Measurements from ENCODE around the gene ACP4. TPM values are rescaled to one million over a fixed set of nuclear protein-coding genes. Genes with fewer than 3 reads are reported as not detected.

ACP4 gene
- polyA plus RNA-seq, 3 donors: not detected

DNA sequence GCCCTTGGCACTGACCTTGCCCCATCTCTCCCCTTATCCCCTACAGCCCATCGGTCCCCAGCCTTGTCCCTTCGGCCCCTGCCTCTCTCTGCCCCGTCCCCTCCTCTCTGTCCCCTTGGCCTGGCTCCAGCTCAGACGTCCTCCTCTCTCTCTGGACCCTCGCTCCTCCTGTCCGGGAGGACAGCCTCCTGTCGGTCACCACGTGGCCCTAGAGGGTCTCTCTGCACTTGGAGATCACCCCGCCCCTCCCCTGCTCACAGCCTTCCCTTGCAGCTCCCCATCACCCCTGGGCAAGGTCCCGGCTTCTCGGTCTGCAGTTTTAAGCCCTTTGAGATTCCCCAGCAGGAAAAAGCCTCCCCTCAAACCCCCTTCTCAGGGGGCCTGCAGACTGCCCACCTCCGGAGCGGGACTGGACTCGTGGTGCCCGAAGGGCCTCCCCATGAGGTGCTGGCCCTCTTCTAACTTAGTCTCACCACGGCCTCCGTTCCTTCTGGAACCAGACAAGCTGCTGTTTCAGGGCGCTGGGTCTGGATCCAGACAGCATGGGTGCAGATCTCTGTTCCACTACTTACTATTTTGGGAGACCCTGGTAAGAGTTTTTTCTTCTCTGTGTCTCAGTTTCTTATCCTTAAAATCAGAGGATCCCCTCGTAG is 46.5 kb downstream of the ACP4 start:
- Mint-ChIP-seq H3K9me3 (peaks cover 0 to 10% (median 0%) of the 10 kb centered on the region in 7 donors), H3K4me3 (peak overlapping the region; percentile 79 to 95), H3K4me1 (peaks cover 13% of the 10 kb centered on the region), H3K27ac (peak overlapping the region in 1 of 7 donors; percentile 78), H3K27me3 (ENCODE audit: low read depth in 3 of 3) (peaks cover 48 to 74% (median 52%) of the 10 kb centered on the region in 3 donors), H3K36me3 (peaks cover 0 to 2% of the 10 kb centered on the region in 2 donors)
- DNase-seq: no peak
- H3K79me2 ChIP-seq (ENCODE audit: insufficient read depth, low read length): no peaks in the 10 kb centered on the region
- 39% methylated on average over 13 of the region's 19 CpGs for WGBS (ENCODE audit: insufficient coverage)
- intact Hi-C loops (cut with micrococcal nuclease): no loop called here
- peaks cover 12 to 38% of the 10 kb centered on the region in 2 donors for H3K27me3 ChIP-seq (ENCODE audit: control insufficient read depth in 2 of 2, insufficient read depth in 2 of 2, low read length in 2 of 2)
- H3K9ac ChIP-seq (ENCODE audit: insufficient read depth, low read length, poor library complexity, severe bottlenecking): no peak overlapping the region
- peak overlapping the region; percentile 84 for H2AFZ ChIP-seq (ENCODE audit: insufficient read depth, low read depth, low read length, poor library complexity, severe bottlenecking)
- peak overlapping the region; percentile 81 for H3K4me2 ChIP-seq (replicated peaks; ENCODE audit: extremely low read depth, low read length, poor library complexity, severe bottlenecking)
- no peak overlapping the region for H3K4me3 ChIP-seq (replicated peaks in 1 of 3; ENCODE audit: low read depth in 2 of 3, low read length in 3 of 3)
- peaks cover 8 to 11% of the 10 kb centered on the region in 2 donors for H3K4me1 ChIP-seq (ENCODE audit: control insufficient read depth in 1 of 2, insufficient read depth in 2 of 2, low read length in 2 of 2)
- TF ChIP-seq, protein P1, sequence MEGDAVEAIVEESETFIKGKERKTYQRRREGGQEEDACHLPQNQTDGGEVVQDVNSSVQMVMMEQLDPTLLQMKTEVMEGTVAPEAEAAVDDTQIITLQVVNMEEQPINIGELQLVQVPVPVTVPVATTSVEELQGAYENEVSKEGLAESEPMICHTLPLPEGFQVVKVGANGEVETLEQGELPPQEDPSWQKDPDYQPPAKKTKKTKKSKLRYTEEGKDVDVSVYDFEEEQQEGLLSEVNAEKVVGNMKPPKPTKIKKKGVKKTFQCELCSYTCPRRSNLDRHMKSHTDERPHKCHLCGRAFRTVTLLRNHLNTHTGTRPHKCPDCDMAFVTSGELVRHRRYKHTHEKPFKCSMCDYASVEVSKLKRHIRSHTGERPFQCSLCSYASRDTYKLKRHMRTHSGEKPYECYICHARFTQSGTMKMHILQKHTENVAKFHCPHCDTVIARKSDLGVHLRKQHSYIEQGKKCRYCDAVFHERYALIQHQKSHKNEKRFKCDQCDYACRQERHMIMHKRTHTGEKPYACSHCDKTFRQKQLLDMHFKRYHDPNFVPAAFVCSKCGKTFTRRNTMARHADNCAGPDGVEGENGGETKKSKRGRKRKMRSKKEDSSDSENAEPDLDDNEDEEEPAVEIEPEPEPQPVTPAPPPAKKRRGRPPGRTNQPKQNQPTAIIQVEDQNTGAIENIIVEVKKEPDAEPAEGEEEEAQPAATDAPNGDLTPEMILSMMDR (IDR thresholded peaks at IDR 0.05): no peak
- H3K9me3 ChIP-seq (replicated peaks in 1 of 2; ENCODE audit: control insufficient read depth in 1 of 2, insufficient read depth in 1 of 2, low read length in 2 of 2): no peaks in the 10 kb centered on the region
- H4K20me1 ChIP-seq (ENCODE audit: insufficient read depth, low read length): no peaks in the 10 kb centered on the region
- no peaks in the 10 kb centered on the region for H3K36me3 ChIP-seq (replicated peaks in 1 of 2; ENCODE audit: control insufficient read depth in 1 of 2, insufficient read depth in 2 of 2, low read length in 2 of 2)
- H3K27ac ChIP-seq (ENCODE audit: low read depth in 1 of 2, low read length in 2 of 2): no peak overlapping the region

DNA sequence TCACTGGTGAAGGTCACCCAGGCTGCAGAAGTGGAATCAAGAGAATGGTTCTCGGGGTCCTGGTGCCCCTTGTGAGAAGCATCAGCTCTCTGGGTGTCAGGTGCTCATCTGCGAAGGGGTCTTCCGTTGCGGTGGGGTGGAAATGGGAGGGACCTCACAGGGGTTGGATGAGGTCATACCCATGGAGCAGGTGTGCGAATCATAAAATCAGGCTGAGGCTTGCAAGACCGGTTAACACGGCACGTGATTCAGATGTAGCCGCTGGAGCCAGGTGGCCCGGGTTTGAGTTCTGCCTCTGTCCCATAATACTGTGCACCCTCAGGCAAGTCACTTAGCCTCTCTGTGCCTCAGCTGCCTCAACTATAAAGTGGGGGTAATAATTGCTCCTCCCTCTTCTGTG is 47.1 kb downstream of the ACP4 start:
- Mint-ChIP-seq H3K27ac (no peak overlapping the region), H3K4me3 (peak overlapping the region; percentile 1 to 95), H3K4me1 (peaks cover 13% of the 10 kb centered on the region), H3K36me3 (peaks cover 0 to 2% of the 10 kb centered on the region in 2 donors), H3K9me3 (peaks cover 0 to 10% (median 0%) of the 10 kb centered on the region in 7 donors), H3K27me3 (ENCODE audit: low read depth in 3 of 3) (peaks cover 48 to 68% (median 50%) of the 10 kb centered on the region in 3 donors)
- Histone ChIP-seq H3K27ac (ENCODE audit: low read depth in 1 of 2, low read length in 2 of 2) (no peak overlapping the region), H3K36me3 (replicated peaks in 1 of 2; ENCODE audit: control insufficient read depth in 1 of 2, insufficient read depth in 2 of 2, low read length in 2 of 2) (no peaks in the 10 kb centered on the region), H3K27me3 (ENCODE audit: control insufficient read depth in 2 of 2, insufficient read depth in 2 of 2, low read length in 2 of 2) (peaks cover 12 to 38% of the 10 kb centered on the region in 2 donors), H3K79me2 (ENCODE audit: insufficient read depth, low read length) (no peaks in the 10 kb centered on the region), H4K20me1 (ENCODE audit: insufficient read depth, low read length) (no peaks in the 10 kb centered on the region), H3K4me3 (replicated peaks in 1 of 3; ENCODE audit: low read depth in 2 of 3, low read length in 3 of 3) (no peak overlapping the region), H3K4me2 (replicated peaks; ENCODE audit: extremely low read depth, low read length, poor library complexity, severe bottlenecking) (no peak overlapping the region), H3K4me1 (ENCODE audit: control insufficient read depth in 1 of 2, insufficient read depth in 2 of 2, low read length in 2 of 2) (peaks cover 8 to 11% of the 10 kb centered on the region in 2 donors), H3K9ac (ENCODE audit: insufficient read depth, low read length, poor library complexity, severe bottlenecking) (no peak overlapping the region), H2AFZ (ENCODE audit: insufficient read depth, low read depth, low read length, poor library complexity, severe bottlenecking) (no peak overlapping the region), H3K9me3 (replicated peaks in 1 of 2; ENCODE audit: control insufficient read depth in 1 of 2, insufficient read depth in 1 of 2, low read length in 2 of 2) (no peaks in the 10 kb centered on the region)
- no peak for DNase-seq
- TF ChIP-seq, protein P1 (IDR thresholded peaks at IDR 0.05): no peak
- intact Hi-C loops (cut with micrococcal nuclease): no loop called here
- 77% methylated on average over 10 of the region's 10 CpGs for WGBS (ENCODE audit: insufficient coverage)

Measured in CD14-positive monocyte (primary cell).